IPS DF 6.9 (cell line): ENCODE data around the gene SKIL.

Experiments
- DNase-seq: peaks from one replicate; pipeline ENCODE4 v3.0.0-alpha.2; 2013; ENCODE audit warnings: low read depth, low spot score
- H3K27ac ChIP-seq: one replicate; pipeline ENCODE4 v1.5.1; 2013; ENCODE audit warnings: low read length, control low read depth
- H3K27me3 ChIP-seq: 2 replicates; pipeline ENCODE4 v1.6.1; 2013; ENCODE audit warnings: mild to moderate bottlenecking, low read length; ENCODE audit not compliant: control insufficient read depth, insufficient read depth
- H3K36me3 ChIP-seq: 2 replicates; pipeline ENCODE4 v1.6.1; 2013; ENCODE audit warnings: low read length; ENCODE audit not compliant: control insufficient read depth, insufficient read depth
- H3K4me1 ChIP-seq: 2 replicates; pipeline ENCODE4 v1.6.1; 2013; ENCODE audit warnings: low read length; ENCODE audit not compliant: control insufficient read depth, insufficient read depth
- H3K4me3 ChIP-seq: 2 replicates; pipeline ENCODE4 v1.5.1; 2013; ENCODE audit warnings: mild to moderate bottlenecking, low read length
- H3K9me3 ChIP-seq: 2 replicates; pipeline ENCODE4 v1.6.1; 2013; ENCODE audit warnings: low read length, inconsistent platforms; ENCODE audit not compliant: control insufficient read depth, insufficient read depth
- WGBS: extraction: QIAGEN DNeasy Blood & Tissue Kit; methylation state at CpG from one replicate; pipeline ENCODE4 v1.1.7; 2013; ENCODE audit warnings: mixed read lengths, missing lambda C conversion rate; ENCODE audit not compliant: insufficient read length, insufficient coverage; 5-methylcytosine and 5-hydroxymethylcytosine counted together

Gene SKIL

DNA sequence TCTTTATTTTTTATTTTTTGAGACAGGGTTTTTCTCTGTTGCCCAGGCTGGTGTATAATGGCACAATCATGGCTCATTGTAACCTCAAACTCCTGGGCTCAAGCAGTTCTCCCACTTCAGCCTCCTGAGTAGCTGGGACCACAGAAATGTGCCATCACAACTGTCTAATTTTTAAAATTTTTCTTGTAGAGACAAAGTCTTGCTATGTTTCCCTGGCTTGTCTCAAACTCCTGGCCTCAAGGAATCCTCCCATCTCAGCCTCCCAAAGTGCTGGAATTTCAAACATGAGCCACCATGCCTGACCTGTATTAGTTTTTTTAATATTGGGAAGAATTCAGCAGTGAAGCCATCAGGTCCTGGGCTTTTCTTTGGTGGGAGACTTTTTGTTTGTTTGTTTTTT, 47.6 kb downstream of the SKIL start:
- Histone ChIP-seq H3K27me3 (no peaks in the 10 kb centered on the region), H3K4me3 (no peak overlapping the region), H3K9me3 (no peaks in the 10 kb centered on the region), H3K36me3 (no peaks in the 10 kb centered on the region), H3K27ac (no peak overlapping the region), H3K4me1 (no peaks in the 10 kb centered on the region)
- DNase-seq = no peak

DNA sequence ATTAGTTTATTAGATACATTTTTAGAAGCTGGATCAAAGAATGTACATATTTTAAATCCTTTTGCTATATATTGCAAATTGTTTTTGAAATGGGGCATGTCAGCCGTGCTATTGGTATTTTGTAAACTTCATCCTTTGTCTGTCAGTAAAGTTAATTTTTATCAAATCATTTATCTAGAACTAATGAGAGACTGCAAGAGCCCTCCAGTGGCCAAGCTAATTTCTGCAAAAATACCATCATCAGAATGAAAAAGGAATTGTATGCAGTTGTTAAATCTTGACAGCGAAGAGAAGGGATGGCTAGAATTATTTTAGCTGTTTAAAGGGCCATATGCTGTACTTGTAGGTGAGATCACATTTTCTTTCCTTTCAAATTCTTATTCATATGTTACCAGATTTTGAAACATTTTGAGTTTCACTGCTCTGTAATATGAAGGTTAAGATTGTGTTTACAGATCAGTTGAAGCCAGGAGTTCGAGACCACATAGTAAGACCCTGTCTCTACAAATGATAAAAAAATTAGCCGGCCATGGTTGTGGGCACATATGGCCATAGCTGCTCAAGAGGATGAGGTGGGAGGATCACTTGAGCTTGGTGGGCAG, 53.0 kb downstream of the SKIL start:
- Histone ChIP-seq H3K4me1 (no peaks in the 10 kb centered on the region), H3K27ac (no peak overlapping the region), H3K4me3 (no peak overlapping the region), H3K9me3 (no peaks in the 10 kb centered on the region), H3K27me3 (no peaks in the 10 kb centered on the region), H3K36me3 (no peaks in the 10 kb centered on the region)
- WGBS = no CpG with 5 or more reads among the region's 4 CpGs
- DNase-seq = no peak

DNA sequence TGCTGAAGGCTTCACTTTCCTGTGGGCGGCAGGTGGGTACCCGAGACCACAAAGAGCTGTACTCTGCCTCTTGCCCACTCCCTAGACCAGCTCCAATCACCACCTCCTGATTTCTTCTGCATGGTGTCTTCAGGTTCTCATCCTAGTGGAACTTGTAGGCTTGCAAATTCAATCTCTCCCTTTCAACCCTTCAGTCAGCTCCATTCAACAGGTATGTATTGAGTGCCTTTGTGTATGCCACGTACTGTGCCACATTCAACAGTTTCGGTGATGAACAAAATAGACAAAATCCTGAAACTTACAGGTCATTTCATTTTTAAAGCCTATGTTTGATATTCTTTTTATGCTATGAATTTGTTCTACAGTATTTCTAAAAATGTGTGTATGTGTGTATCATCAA, 55.8 kb downstream of the SKIL start:
- no peak overlapping the region for H3K27ac ChIP-seq
- H3K27me3 ChIP-seq = no peaks in the 10 kb centered on the region; the same call in 1 of the 2 replicates
- WGBS = no CpG with 5 or more reads among the region's 4 CpGs
- no peak overlapping the region for H3K4me3 ChIP-seq
- DNase-seq = no peak
- H3K36me3 ChIP-seq = no peaks in the 10 kb centered on the region
- H3K9me3 ChIP-seq = no peaks in the 10 kb centered on the region
- no peaks in the 10 kb centered on the region for H3K4me1 ChIP-seq

DNA sequence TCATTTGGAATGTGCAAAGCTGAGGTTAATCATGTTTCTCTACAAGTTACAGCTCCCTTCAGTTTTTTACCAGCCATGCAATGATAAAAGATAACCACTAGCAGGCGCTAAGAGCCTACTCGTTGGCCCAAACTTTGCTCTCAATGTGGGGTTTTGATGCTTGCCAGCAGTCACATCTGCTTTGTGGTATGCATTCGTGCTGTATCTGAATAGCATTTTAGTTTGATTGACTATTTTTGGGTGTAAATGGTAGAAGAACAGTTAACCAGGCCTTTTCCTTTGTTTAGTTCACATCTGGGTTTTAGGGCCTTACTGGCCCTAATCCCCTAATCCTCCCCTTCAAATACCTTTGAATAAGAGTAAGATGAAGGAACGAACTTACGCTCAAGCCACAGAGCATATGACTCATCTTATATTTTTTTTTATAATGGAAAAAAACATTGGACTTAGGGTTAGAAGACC, 56.7 kb downstream of the SKIL start:
- Histone ChIP-seq H3K27ac (no peak overlapping the region), H3K4me1 (0 out of 2 replicates have a peak, but pooled peaks cover 1% of the 10 kb centered on the region), H3K36me3 (no peaks in the 10 kb centered on the region), H3K9me3 (no peaks in the 10 kb centered on the region), H3K27me3 (peaks cover 5% of the 10 kb centered on the region; the same call in 1 of the 2 replicates), H3K4me3 (no peak overlapping the region)
- WGBS = no CpG with 5 or more reads among the region's 5 CpGs
- DNase-seq = no peak

DNA sequence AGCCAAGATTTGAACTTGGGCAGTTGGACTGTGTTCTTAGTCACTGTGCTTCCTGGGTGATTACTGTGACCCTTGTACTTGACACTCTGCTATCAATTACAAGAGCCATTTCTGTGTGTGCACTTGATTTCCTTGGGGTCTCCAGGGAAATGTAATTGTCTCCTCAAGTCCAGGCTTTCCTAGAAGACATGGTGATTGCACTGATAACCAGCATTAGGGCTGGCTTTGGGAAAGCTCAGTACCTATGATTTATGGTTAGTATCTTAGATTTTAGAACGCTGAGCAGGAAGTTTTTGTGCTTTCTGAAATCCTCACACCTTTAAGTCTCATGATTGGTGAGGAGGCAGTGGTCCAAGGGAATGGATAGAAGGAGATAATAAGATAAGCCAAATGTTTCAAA, 59.6 kb downstream of the SKIL start:
- Histone ChIP-seq H3K9me3 (no peaks in the 10 kb centered on the region), H3K27me3 (peaks cover 18% of the 10 kb centered on the region; the same call in 1 of the 2 replicates), H3K4me3 (no peak overlapping the region), H3K27ac (no peak overlapping the region), H3K36me3 (no peaks in the 10 kb centered on the region), H3K4me1 (peaks cover 1% of the 10 kb centered on the region; the same call in 1 of the 2 replicates)
- WGBS = no CpG with 5 or more reads among the region's 1 CpG
- DNase-seq = no peak

DNA sequence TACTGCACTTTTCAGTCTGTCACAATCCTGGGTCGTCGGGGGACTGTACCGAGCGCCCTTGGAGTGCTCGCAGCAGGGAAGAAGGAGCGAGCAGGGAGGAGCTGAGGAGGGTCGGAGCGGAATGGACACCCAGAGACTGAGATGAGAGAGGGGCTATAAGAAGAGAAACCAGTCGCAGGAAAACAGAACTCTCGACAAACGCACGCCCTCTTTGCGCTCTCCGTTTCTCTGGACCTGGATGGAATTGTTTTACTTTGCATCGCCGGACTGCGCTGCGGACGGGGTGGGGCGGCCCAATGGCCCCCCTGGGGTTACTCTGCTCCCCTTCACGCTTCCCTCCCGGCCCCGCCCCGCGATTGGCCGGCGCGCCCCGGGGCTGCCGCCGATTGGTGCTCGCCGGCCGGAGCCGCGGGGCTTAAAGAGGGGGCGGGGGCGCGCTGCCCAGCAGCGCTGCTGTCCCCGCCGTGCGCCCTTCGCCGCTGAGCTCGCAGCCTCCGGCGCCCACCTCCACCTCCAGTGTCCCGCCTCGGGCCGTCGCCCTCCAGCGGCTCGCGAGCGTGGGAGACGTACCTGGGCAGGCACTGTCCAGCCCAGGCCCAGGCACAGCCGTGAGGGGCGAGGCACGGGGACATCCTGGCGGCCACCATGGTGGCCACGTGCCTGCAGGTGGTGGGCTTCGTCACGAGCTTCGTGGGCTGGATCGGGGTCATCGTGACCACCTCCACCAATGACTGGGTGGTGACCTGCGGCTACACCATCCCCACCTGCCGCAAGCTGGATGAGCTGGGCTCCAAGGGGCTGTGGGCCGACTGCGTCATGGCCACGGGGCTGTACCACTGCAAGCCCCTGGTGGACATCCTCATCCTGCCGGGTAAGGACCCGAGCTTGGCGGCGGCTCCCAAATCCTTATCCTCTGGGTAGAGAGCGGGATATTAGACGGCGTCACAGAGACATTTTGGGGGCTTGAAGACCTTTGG, 61.2 kb downstream of the SKIL start, which contains the start of gene CLDN11:
Gene CLDN11 (plus strand): TSS at position 447 of the 977 bp plus-strand sequence. CDS start 199 bp downstream, at position 646.
- WGBS = no CpG with 5 or more reads among the region's 79 CpGs
- Histone ChIP-seq H3K36me3 (no peaks in the 10 kb centered on the region), H3K4me1 (peaks cover 1% of the 10 kb centered on the region; the same call in 1 of the 2 replicates), H3K27me3 (peaks cover 18% of the 10 kb centered on the region; the same call in 1 of the 2 replicates), H3K9me3 (no peaks in the 10 kb centered on the region), H3K27ac (no peak within 1 kb of the TSS), H3K4me3 (peak within 1 kb of the TSS; percentile 25; the same call in 1 of the 2 replicates)
- no peak for DNase-seq

DNA sequence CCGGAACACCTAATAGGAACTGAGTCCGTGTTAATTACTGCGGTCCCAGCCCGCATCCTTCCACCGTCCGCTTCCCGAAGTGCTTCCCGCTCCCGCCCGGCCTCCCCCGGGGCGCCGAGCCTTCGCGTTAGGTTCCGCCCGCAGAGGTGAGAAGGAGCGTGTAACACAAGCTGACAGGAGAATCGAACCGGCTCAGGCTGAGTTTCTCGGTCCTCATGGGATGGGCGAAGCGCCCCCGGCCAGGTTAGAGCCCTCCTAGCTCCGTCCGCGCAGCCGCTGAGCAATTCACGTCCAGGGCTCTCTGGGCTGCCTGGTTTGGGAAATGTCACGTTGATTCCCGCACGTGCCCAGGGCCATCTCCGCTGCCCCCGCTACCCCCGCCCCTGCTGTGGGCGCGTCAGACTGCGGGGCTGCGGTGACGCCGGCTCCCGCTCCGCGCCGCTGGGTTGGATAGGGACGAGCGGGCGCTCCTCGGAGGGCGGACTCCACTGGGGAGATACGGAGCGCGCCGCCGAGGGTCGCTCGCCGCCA, 62.1 kb downstream of the SKIL start:
- Histone ChIP-seq H3K27ac (no peak overlapping the region), H3K4me3 (peak overlapping the region; percentile 0; the same call in 1 of the 2 replicates), H3K36me3 (no peaks in the 10 kb centered on the region), H3K27me3 (peaks cover 18% of the 10 kb centered on the region; the same call in 1 of the 2 replicates), H3K9me3 (no peaks in the 10 kb centered on the region), H3K4me1 (peaks cover 1% of the 10 kb centered on the region; the same call in 1 of the 2 replicates)
- no CpG with 5 or more reads among the region's 58 CpGs for WGBS
- no peak for DNase-seq

DNA sequence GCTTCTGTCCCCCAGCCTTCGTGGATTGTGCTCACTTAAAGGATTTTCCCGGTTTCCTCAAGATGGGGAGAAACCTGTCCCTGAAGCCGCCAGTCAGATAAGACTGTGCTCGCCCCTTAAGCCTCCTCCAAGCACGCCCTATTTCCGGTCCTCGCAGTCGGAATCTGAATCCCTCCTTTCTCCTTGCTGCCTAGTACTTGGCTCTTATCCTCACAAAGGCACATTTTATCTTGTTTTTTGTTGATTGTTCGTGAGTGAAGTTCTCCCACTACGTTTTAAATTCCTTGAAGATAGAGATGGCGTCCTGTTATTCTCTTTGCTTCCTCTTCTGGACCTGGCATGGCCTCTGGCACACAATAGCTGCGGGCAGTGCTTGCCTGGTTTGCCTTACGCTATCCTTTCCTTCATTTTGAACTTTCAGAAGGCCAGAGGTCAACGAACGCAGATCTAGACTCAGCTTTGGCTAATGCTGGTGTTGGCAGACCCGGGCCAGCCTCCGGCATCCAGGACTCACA, 62.8 kb downstream of the SKIL start:
- WGBS = no CpG with 5 or more reads among the region's 17 CpGs
- no peak overlapping the region; the same call in 1 of the 2 replicates for H3K4me3 ChIP-seq
- H3K27ac ChIP-seq = no peak overlapping the region
- peaks cover 18% of the 10 kb centered on the region; the same call in 1 of the 2 replicates for H3K27me3 ChIP-seq
- H3K4me1 ChIP-seq = peaks cover 1% of the 10 kb centered on the region; the same call in 1 of the 2 replicates
- H3K9me3 ChIP-seq = no peaks in the 10 kb centered on the region
- no peak for DNase-seq
- H3K36me3 ChIP-seq = no peaks in the 10 kb centered on the region

DNA sequence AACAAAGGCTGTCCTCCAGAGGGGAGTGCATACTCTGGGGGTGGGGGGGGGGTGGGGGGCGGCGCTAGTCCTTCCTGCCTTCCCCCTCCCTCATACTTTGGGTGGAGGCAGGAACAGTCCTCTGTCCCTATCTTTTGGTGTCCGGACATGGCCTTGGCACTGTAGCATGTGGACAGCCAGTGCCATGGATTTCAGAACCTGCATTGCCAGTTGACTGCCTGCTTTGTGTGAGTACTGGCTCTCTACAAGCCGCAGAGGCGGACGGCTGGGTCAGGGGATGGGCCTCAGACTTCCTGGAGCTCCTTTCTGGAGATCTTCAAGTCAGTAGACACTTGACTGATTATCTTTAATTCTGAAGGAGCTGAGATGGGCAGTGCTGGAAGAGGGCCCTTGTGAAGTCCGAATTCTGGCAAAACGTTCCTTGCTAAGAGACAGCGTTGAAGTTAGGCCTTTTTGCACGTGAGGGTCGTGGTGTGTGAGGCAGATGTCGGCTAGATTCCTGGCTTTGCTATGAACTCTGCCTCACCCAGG, 63.7 kb downstream of the SKIL start:
- Histone ChIP-seq H3K9me3 (no peaks in the 10 kb centered on the region), H3K27me3 (peaks cover 18% of the 10 kb centered on the region; the same call in 1 of the 2 replicates), H3K4me1 (peaks cover 3% of the 10 kb centered on the region; the same call in 1 of the 2 replicates), H3K27ac (no peak overlapping the region), H3K4me3 (no peak overlapping the region), H3K36me3 (no peaks in the 10 kb centered on the region)
- no peak for DNase-seq
- WGBS = no CpG with 5 or more reads among the region's 12 CpGs

DNA sequence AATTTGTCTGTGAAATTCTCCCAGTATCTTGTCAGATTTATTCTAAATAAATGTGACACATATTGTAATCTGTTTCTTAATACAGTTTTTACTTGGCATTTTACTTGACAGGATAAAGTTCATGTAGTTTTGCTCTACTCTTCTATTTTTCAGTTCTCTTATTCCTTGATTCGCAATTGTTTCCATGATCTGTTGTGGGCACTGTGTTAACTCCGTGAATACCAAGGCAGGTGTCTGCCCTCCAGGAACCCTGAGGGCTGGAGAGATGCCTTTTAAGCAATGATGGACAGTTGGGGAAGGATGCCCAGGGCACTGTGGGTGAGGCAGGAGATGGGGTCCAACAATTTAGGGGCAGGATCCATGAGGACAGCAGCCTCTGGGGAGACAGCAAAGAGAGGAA, 64.2 kb downstream of the SKIL start:
- WGBS = no CpG with 5 or more reads among the region's 2 CpGs
- no peaks in the 10 kb centered on the region for H3K9me3 ChIP-seq
- H3K36me3 ChIP-seq = no peaks in the 10 kb centered on the region
- no peak overlapping the region for H3K27ac ChIP-seq
- peaks cover 18% of the 10 kb centered on the region; the same call in 1 of the 2 replicates for H3K27me3 ChIP-seq
- DNase-seq = no peak
- no peak overlapping the region for H3K4me3 ChIP-seq
- H3K4me1 ChIP-seq = peaks cover 3% of the 10 kb centered on the region; the same call in 1 of the 2 replicates
